DMS153 treated with DMSO at 0.1 percent for 48 hours (cell line): ENCODE results near the gene KLHL17.
"Not testable (repeated sequence)": the region's sequence is repeated elsewhere in the genome, so short reads cannot be mapped to it uniquely, and the experiment has no call there.

Source experiments
- DNase-seq: peaks from one replicate; lab custom pipeline; 2025; ENCODE audit not compliant: unreplicated experiment; lab: John Stamatoyannopoulos, UW

The KLHL17 gene

GRCh38 chr1:966704-967300 lies 6.4 kb downstream of the KLHL17 start:
- DNase-seq: no peak

GRCh38 chr1:967466-968343 lies 7.3 kb downstream of the KLHL17 start:
- no peak for DNase-seq

- no peak for DNase-seq
Observed at GRCh38 chr1:969260-969855, 9.0 kb downstream of the KLHL17 start.

- DNase-seq: no peak
Observed at GRCh38 chr1:970242-970972, 10.0 kb downstream of the KLHL17 start.

- DNase-seq: no peak
Observed at GRCh38 chr1:970973-971730, 10.8 kb downstream of the KLHL17 start.

- no peak for DNase-seq
Observed at GRCh38 chr1:971751-972506, 11.5 kb downstream of the KLHL17 start.

- no peak for DNase-seq
Observed at GRCh38 chr1:972726-973458, 12.5 kb downstream of the KLHL17 start.

GRCh38 chr1:973459-974292 lies 13.3 kb downstream of the KLHL17 start:
- DNase-seq: no peak

GRCh38 chr1:974293-974640 lies 13.9 kb downstream of the KLHL17 start:
- DNase-seq: no peak

GRCh38 chr1:974687-975328 lies 14.4 kb downstream of the KLHL17 start:
- DNase-seq: no peak

- no peak for DNase-seq
Observed at GRCh38 chr1:975365-975764, 15.0 kb downstream of the KLHL17 start.

- DNase-seq: peak; percentile 54
Observed at GRCh38 chr1:975896-976683, 15.7 kb downstream of the KLHL17 start.

- not testable (repeated sequence) for DNase-seq
Observed at GRCh38 chr1:976791-977190, 16.4 kb downstream of the KLHL17 start.

- no peak for DNase-seq
Observed at GRCh38 chr1:978069-978834, 17.9 kb downstream of the KLHL17 start.

- DNase-seq: no peak
Observed at GRCh38 chr1:978835-979743, 18.7 kb downstream of the KLHL17 start.

- DNase-seq: no peak
Observed at GRCh38 chr1:979744-980072, 19.3 kb downstream of the KLHL17 start.
